ENCODE data around the gene RNF144B.

DNA sequence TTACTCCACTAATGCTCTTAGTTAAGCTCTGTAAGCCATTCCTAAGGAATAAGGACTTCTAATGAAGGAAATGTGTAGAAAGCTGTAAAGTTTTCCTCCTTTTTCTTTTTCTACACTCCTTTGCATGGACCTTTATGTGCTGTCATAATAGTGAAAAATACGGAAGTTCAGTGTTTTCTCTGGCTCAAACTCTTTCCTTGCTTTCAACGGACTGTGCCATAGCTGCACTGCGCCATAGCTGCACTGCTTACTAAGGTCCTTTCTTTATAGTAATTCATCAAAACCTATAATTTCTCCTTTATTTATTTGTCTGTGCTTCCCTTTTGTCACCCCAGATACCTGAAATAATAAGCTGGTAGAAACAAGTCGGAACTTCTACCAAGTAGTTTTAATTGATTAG is 67.3 kb downstream of the RNF144B start:
- TF ChIP-seq EZH2 (IDR thresholded peaks at IDR 0.05; ENCODE audit: borderline replicate concordance, control insufficient read depth, low read depth, low read length) (no peak), EP300 (IDR thresholded peaks at IDR 0.05; ENCODE audit: borderline replicate concordance in 1 of 2, control insufficient read depth in 1 of 2, low read depth in 2 of 2, low read length in 2 of 2) (no peak), KDM1A (IDR thresholded peaks at IDR 0.05; ENCODE audit: borderline replicate concordance) (no peak), GABPA (IDR thresholded peaks at IDR 0.05; ENCODE audit: low read depth) (no peak), BRCA1 (IDR thresholded peaks at IDR 0.05; ENCODE audit: low read depth, low read length) (no peak), LARP7 (IDR thresholded peaks at IDR 0.05) (no peak), POLR2AphosphoS2 (IDR thresholded peaks at IDR 0.05; ENCODE audit: low read depth, low read length) (no peak)
- TF ChIP-seq, protein P1, sequence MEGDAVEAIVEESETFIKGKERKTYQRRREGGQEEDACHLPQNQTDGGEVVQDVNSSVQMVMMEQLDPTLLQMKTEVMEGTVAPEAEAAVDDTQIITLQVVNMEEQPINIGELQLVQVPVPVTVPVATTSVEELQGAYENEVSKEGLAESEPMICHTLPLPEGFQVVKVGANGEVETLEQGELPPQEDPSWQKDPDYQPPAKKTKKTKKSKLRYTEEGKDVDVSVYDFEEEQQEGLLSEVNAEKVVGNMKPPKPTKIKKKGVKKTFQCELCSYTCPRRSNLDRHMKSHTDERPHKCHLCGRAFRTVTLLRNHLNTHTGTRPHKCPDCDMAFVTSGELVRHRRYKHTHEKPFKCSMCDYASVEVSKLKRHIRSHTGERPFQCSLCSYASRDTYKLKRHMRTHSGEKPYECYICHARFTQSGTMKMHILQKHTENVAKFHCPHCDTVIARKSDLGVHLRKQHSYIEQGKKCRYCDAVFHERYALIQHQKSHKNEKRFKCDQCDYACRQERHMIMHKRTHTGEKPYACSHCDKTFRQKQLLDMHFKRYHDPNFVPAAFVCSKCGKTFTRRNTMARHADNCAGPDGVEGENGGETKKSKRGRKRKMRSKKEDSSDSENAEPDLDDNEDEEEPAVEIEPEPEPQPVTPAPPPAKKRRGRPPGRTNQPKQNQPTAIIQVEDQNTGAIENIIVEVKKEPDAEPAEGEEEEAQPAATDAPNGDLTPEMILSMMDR (IDR thresholded peaks at IDR 0.05 in 2 of 3, conservative IDR thresholded peaks at IDR 0.05 in 1 of 3; ENCODE audit: control insufficient read depth in 2 of 3, extremely low read depth in 1 of 3, insufficient read depth in 1 of 3, low read depth in 3 of 3, low read length in 3 of 3): no peak
- TF ChIP-seq, protein P2, sequence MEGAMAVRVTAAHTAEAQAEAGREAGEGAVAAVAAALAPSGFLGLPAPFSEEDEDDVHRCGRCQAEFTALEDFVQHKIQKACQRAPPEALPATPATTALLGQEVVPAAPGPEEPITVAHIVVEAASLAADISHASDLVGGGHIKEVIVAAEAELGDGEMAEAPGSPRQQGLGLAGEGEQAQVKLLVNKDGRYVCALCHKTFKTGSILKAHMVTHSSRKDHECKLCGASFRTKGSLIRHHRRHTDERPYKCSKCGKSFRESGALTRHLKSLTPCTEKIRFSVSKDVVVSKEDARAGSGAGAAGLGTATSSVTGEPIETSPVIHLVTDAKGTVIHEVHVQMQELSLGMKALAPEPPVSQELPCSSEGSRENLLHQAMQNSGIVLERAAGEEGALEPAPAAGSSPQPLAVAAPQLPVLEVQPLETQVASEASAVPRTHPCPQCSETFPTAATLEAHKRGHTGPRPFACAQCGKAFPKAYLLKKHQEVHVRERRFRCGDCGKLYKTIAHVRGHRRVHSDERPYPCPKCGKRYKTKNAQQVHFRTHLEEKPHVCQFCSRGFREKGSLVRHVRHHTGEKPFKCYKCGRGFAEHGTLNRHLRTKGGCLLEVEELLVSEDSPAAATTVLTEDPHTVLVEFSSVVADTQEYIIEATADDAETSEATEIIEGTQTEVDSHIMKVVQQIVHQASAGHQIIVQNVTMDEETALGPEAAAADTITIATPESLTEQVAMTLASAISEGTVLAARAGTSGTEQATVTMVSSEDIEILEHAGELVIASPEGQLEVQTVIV (IDR thresholded peaks at IDR 0.05; ENCODE audit: borderline replicate concordance, partially characterized antibody): no peak
